Middle frontal gyrus (tissue), 1 donor: ENCODE measurements around the gene CTNNA3.

Experiments used
- DNase-seq: peaks from one replicate; pipeline ENCODE4 v3.0.0-alpha.2; 2015; ENCODE audit warnings: low spot score; ENCODE audit errors: extremely low spot score

Gene CTNNA3

DNA sequence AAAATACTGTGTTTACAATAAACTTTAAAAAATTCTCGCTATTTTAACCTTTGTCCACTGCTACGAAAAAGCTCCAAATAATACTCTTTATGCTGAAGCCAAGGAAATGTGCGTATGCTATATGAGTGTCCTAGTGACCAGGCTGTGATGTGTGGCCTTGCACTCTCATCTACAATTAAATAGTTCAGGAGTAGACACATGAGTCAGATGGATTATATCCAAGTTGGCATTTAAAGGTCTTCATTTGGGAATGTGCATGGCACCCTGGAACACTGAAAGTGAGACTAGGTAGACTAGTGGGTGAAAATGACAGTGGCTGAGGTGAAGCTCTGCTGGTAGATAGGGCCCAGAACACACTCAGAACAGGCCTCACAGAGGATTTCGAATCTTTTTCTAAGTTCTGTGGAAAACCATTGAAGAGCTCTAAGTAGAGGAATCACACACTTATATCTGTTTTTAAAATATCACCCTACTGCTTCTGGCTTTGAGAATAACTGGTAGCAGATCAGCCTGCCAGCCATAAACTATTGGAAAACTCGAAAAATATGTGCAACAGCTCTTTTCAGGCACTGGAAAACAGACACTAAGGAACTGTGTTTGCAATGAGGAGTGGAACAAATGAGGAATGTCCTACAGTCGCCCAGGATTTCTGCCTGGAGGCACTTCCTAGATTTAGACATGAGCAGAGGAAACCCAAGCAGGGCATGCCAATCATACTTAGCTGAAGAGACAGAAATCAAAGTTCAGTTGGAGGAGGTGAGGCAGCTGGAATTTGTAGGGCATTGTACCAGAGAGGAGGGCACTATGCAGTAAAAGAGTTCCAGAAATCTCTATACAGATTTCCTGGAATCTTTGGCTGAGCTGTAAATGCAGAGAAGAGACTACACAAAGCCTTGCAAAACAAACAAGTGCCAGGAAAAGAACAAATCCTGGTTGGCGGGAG, 1374.0 kb downstream of the CTNNA3 start:
- no peak for DNase-seq

DNA sequence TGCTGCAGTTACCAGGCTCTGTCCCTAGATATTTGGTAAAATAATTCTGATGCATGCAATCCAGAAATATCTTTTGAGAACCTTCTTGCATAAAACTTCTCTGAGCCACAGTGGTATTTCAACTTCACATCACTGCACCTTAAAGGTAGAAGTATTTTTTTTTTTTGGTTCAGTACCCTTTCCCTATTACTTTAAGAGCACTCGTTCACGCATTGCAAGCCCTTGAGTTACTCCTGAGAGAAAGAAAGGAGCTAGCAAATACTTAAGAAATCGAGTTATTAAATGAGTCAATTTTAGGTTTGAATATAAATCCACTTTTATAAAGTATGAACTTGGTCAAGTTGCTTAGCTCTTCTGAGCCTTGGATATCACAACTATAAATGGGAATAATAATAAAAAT, 1377.2 kb downstream of the CTNNA3 start:
- DNase-seq = no peak

DNA sequence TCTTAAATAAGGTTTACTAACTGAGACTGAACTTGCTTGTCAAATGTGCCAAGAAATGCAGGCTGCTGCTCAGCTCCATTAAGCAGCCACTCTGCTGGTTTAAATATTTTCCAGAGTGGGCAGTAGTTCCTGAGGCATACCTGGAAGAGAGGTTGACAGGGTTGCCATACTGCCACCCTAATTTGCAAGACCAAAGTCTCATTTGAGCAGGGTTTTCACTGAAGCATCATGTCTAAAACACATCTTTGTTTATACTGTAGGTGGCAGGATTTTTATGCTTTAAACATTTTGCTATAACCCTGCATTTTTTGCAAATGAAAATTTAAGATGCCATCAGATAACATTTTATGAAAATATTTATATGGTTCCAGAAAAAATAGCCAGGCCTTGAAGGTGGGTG, 1388.2 kb downstream of the CTNNA3 start:
- DNase-seq = no peak

DNA sequence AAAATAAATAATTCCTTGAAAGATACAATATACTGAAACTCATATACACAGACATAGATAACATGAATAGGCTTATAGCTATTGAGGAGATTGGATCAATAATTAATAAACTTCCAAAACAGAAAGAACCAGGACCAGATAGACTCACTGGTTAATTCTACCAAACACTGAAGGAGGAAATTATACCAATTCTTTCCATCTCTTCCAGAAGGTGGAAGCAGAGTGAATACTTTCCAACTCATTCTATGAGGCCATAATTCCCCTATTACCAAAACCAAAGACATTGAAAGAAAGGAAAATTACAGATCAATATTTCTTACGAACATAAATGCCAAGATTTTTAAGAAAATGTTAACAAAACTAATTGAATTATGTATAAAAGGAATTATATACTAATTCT, 1394.9 kb downstream of the CTNNA3 start:
- no peak for DNase-seq

DNA sequence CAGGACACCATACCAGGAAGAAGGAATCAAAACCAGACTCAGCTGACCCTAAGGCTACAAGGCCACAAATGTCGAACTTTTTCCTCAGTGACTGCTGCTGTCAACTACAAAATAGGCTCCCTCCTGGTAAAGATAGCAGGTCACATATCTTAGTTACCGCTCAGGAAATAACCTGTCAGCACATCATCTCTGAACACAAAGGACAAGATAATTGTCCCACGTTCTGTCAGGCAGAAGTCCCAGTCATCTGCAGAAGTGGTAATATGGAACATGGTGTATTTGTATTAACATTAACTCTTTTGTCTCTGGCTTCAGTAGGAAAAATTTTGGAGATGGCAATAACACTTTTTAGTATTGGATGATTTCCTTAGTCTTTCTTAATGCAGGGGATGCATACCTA, 1400.4 kb downstream of the CTNNA3 start:
- no peak for DNase-seq

DNA sequence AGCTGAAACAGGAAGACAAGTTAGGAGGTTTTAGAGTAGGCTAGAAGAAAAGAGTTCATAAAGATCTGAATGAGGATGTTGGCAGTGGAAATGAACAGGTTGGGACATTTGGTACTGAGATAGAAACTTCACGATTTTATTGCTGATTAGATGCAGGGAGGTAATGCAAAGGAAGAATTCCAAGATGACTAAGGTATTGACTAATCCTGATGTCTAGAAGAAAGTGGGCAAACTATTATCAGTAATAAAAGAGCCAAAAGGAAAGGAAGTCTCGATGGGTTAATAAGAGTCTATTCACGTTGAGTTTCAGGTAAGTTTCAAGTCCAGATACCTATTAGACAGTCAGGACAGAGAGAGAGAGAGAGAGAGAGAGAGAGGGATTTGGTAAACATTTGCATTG, 1401.5 kb downstream of the CTNNA3 start:
- no peak for DNase-seq

DNA sequence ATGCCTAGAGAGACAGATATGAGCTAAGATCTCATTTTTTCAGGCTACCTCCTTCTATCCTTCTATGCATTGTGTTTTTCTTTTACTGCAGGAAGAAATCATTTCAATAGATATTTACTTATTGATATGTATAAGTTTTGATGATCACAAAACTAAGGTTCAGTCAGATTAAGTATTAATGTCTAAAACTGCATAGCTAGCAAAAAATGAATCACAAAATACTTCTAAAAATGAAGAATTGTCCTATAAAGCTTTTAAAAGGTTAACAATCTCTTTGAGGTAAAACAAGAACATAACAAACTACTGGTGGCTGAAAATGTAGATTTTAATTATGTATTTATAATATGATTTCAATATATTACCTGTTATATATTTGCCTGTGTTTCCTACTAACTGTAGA, 1403.1 kb downstream of the CTNNA3 start:
- DNase-seq = no peak

DNA sequence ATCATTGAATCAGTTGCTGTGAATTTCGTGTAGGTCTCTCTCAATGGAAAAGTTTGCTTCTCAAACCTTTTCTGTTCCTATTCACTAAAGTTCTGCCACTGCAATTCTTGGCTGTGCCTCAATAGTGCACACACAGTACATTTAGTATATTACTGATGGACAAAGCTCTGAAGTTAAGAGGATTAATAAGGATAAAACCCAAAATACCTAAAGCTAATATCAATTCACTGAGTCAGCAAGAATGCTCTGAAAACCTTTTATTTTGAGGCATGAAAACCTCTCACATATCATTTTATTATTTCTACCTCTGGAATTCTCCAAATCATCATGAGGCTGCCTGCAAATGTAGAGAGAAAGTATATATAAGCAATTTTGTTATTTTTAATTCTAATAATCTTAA, 1403.5 kb downstream of the CTNNA3 start:
- DNase-seq = no peak

DNA sequence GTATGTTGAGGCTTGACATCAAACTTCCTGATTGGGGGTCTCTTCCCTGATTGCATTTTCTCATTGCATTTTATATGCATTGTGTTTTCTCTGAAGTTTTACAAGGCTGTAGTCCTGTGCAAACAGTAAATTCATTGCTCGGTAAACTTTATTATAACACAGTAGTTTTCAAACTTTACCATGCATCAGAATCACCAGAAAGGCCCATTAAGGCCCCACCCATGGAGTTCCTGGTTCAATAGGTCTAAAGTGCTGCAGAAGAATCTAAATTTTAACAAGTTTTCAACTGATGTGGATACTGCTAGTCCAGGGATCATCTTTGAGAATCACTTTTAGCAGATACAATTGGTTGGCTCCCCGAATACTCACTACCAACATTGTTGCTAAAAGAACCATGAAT, 1404.9 kb downstream of the CTNNA3 start:
- DNase-seq = no peak

DNA sequence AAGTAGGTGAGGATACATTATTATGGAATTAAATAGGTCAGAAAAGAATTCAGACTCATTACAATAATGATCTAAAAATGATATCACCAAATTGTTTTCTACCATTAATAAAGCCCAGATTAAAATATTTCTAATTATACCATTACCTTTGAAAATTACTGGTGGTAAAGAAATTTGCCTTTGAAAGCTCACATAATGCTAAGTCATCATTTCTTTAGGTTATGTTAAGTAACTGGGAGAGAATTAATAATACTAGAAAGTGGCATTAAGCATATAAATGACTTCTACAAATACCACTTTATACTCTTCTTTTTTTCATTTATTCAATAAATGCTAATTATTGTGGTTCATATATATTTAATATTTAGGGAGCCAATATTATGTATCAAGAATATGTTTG, 1411.4 kb downstream of the CTNNA3 start:
- DNase-seq = no peak

DNA sequence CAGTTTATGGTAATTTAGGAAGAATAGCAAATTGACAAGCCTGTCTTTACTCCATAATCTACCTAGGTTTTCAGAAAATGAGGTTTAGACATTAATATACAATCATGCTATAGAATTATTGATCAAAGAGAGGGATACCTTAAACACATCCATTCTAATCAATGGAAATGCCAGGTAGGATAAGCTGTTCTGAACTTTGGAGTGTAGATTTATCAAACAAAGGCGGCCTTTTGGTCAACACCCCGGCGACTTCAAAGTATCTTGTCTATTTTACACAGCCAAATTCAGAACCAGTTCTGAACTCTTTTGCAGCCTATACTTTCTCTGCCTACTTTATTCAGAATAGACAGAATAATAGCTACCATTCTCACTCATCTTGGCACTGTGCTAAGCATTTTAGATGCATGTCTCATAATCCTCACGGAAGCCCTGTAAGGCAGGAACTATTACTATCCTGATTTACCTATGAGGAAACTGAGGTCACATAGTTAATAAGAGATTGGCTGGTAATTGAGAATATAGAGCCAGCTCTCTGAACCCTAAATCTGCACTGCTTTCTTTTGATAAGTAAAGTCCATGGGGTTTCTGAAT, 1412.0 kb downstream of the CTNNA3 start:
- DNase-seq = no peak

DNA sequence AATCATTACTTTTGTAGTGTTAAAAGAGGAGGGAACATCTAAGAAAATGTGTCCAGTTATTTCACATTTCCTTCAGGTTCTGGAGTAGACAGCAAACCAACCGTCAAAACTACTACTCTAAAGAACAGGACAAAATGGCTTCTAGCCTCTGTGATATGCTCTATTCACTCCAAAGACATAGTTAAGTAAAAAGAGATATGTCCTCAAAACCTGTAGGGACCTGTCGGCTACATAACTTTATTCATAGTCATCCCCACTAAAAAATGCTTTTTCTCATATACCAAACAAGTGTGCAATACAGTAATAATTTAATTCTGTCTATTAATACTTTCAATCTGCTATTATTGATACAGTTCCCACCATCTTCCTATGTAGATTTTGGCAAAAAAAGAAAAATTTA, 1412.9 kb downstream of the CTNNA3 start:
- no peak for DNase-seq

DNA sequence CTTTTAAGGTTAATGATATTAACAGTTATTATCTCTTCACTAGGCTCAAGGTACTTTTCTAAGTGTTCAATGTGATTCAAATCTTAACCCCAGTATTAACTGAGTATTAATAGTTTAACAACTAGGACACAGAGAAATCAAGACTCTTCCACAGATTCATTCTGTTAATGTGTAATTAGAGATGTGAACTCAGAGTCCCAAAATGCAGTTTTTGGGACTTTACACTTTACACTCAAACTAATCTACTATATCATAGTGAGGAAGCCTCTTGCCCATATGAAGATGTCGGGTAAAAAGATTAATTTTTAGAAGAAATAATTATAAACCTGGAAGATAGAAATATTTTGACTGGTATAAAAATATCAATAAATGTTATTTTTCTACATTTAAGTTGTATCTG, 1414.7 kb downstream of the CTNNA3 start:
- no peak for DNase-seq

DNA sequence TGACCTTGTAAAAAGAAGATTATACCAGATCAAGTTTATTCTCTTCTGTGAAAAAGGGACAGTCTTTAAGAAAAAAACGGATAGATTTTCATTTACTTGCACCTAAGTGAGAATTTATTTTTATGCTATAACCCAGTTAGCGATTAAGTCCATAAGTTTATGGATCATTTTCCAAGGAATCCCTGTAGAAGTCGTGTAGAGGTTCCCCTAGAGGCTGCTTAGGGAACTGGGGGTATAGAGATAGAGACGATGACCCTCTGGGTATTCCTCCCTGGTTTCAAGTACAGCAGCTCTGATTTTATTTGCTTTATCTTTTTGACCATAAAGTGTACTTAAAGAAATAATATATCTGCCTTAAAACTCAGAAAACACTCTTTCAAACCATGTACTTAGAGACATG, 1418.5 kb downstream of the CTNNA3 start:
- DNase-seq = no peak

DNA sequence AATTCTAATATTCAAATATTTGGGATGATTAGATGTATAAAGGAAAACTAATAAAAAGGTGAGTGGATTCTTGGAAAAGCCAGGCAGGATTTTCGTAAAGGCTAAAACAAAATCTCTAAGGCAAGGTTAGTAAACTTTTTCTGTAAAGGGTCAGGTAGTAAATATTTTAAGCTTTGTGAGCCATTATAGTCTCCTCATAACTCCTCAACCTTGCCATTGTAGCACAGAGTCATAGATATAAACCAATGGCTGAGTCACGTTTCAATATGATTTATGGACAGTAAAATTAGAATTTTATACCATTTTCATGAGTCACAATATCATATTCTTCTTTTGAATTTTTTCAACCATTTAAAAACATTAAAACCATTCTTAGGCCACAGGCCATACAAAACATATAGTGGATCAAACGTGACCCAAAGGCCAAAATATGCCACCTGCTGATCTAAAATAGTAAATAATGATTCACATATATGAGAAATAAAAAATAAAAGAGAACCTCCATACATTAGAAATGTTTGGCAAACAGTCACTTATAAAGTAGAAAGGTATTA, 1422.0 kb downstream of the CTNNA3 start:
- no peak for DNase-seq

DNA sequence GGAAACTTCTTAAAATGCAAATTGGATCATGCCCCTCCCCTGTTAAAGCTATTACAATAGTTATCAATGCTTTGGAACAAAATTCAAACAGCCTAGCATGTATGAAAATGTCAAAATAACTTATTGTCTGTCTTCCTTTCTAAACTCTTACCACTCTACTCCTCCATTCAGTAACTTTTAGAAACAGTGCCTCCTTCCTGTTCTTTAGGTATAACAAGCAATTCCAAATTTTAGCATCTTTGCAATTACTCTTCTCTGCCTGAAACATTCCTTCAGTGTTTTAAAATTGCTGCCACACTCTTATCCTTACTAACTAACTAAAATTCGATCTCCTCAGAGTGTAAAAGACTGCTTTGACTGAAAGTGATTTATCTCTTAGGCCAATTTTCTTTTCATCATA, 1430.6 kb downstream of the CTNNA3 start:
- no peak for DNase-seq

DNA sequence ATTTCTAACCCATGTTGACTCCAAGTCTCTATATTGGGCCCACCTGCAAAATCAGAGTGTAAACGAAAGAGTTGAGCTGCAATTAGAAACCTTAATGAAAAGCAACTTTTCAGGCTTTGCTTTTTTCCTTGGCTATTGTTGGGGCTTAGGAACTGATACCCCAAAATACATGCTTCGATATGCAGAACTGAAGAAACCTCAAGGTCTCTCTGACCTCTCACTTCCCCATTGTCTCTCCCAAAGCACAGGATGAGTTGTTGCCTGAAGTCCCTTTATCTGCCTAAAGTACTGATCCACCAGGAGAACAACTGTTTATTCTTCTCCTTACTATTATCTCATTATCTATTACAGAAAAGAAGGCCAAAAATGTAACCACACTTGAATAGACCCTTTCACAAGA, 1436.2 kb downstream of the CTNNA3 start:
- DNase-seq = no peak

DNA sequence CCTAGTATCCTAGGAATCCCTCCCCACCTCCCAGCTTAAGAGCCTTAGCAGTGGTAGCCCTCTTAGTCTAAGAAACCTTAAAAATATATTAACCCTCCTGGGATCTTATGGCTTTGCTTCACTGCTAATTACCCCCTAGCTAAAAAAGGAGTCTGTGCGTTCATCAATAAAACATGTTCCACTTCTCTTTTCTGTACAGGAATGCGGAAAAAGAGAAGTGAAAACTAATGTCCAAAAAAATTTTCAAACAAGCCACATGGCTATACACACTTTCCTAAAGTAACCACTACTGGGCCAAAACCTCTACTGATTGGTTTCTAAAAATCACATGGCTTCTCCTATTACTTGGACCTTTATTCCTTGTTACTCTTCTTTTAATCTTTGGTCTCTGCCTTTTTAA, 1437.3 kb downstream of the CTNNA3 start:
- no peak for DNase-seq

DNA sequence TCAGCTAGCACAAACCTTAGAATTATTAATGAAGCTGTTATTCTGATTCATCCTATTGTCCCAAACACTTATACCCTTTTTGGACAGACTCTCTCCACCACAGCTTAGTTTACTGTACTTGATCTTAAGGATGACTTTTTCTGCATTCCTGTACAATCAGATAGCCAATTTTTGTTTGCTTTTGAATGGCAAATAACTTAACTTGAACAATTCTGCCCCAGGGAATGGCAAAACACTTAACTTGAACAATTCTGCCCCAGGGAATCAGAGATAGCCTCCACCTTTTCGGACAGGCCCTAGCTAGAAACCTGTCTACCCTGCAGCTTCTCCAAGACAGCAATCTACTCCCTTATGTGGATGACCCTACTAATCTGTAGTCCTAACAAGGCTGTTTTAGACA, 1438.2 kb downstream of the CTNNA3 start:
- no peak for DNase-seq

DNA sequence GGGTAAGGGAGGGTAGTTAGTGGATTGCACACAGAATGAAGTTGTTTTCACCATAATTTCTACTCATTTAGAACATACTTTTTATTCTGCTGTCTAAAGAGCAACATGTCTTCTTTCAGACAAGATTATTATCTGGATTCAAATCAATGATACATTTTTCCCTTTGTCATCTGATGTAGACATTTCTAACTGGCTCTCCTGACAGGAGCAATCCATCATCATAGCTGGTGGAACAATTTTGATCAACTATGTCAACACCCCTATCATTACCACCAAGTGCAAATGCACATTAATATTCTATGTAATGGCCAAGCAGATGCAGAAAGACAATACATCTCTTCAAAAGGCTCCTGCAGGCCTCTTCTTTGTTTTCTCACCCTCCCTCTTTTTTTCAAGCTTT, 1443.0 kb downstream of the CTNNA3 start:
- DNase-seq = no peak

DNA sequence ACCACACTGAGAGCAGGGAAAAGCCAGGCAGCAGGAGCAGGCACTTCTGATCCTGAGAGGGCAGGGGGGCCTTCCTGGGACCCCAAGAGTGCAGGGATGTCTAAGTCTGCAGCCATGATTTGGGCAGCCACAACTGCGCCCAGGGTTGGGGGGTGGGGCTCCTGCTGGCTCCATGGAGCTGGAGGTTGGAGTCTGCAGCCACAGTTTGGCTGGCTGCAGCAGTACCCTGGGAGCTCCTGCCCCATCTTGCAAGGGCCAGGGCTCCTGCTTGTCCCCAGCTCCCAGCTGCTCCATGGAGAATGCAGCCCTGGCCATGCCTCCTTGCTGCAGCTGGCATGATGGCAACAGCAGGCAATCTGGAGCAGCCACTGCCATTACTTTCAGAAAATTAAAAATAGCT, 1449.8 kb downstream of the CTNNA3 start:
- DNase-seq = no peak

DNA sequence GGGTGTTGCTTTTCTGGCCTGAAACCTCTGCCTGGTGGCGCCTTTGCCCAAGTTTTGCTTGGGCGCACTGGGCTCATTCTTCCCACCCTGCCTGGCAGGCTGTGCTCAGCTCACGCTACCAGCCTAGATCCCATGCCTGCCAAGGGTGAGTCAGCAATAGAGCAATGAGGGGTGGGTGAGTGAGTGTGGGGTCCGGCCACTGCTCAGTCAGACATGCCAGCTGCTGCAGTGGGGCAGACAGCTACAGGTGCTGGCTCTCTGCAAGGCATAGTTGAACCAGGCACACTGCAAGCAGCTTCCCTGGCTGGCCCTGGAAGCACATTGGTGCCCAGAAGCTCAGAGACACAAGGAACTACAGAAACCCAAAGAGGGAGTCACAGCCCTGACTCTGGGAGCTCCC, 1451.0 kb downstream of the CTNNA3 start:
- DNase-seq = no peak

DNA sequence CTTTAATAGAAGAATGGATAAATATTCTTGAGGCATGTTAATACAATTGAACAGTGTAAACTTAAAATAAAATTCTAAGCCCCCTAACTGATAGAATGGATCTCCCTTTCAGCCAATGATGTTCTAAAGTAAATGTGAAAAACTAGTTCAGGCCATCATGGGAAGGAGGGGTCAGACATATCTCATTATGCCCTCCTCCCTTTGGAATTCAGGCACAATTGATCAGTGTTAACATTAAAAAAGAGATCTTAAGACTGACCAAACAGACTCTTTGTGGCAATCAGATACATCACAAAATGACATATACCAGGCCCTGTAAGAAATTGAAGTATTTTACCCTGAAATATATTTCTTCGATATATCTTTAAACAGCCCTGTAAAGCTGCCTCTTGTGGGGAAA, 1453.1 kb downstream of the CTNNA3 start:
- no peak for DNase-seq
